GM18870 (cell line): ENCODE measurements around the gene PKNOX2.

Source experiments
- ATAC-seq: cut with Tn5 transposase; IDR thresholded peaks from one replicate; pipeline ENCODE4 v1.9.1; 2021; ENCODE audit warnings: moderate library complexity; ENCODE audit not compliant: unreplicated experiment

The PKNOX2 gene

DNA sequence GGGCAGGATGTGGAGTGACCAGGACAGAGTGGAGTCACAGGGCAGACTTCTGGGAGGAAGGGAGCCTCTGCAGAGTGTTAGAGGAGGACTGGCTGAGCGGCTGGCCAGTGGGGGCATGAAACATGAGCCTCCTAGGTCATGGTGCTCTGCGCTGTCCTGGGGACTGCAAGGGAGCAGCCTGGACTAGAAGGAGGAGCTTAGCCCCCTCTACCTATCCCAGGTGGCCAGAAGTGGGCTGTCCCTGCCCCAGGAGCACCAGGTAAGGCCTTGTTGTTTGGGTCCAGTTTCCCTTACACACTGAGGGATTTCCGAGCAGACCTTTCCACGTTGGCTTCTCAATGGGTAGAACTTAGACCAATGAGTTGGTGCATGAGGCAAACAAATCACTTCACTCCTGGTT, 7.4 kb downstream of the PKNOX2 start:
- no peak for ATAC-seq

DNA sequence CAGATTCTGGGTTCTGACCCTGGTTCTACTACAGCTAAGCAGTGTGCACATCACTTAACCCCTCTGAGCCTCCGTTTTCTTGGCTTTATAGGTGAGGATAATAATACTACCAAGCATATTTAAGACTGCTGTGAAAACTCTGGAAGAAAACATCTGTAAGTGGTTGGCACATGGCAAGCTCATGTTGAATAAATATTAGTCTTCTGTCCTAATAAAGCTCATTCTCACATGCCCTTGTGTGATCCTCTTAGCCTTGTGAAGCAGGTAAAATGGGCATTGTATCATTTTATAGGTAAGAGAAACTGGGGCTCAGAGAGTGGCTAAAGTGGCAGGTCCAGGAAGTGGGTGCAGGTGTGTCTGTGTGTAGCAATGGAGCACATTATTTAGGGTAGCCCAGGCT, 8.5 kb downstream of the PKNOX2 start:
- no peak for ATAC-seq

DNA sequence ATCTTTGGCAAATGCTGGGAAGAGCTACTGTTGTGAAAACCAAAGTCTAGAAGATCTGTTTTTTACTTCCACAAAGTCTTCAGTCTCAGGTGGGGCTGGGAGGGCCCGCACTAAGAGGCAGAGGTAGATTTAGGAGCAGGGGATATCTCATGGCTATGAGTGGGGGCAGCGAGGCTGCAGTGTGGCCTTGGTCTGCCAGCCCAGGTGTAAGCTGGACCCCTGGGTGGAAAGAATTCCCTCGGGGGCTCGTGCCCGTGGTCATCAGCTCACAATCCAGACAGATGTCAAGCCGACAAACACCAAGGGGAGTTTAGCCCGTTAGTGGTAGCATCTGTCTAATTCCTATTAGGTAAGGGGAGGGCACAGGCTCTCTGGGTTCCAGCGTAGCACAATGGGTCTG, 9.0 kb downstream of the PKNOX2 start:
- ATAC-seq, result no peak

DNA sequence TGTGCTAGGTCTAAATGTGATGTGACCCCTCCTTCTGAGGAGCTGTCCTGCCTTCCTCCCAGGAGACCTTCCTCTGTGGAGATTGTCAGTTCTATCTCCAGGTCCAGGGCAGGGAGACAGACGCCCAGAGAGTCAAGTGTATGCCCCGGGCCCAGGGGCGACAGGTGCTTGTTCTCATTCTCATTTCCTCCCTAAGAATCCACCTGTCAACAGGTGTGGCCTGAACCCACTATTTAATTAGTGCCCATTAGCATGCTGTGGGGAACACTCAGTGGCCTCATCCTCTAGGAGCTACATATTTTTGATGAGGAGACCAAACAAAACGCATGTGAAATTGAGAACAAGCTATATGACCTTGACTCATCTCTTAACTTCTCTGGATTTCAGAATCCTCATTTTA, 9.5 kb downstream of the PKNOX2 start:
- ATAC-seq, result no peak

DNA sequence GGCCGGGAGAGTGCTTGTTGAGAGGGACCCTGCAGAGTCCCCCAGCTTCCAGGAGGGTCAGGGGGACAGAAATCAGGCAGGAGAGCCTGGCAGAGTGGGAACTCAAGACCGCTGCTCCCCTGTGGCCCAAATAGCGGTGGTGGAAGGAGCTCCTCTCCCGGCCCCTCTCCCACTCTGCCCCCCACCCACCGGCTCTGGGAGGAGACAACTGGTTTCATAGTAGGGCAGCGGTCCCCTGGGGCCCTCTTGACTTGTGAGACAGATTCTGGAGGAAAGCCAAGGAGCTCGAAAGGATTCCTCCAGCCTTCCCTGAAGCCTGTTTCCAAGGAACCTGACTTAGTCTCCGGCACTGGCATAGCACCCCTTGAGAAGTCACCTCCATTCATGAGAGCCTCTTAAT, 10.1 kb downstream of the PKNOX2 start:
- no peak for ATAC-seq

DNA sequence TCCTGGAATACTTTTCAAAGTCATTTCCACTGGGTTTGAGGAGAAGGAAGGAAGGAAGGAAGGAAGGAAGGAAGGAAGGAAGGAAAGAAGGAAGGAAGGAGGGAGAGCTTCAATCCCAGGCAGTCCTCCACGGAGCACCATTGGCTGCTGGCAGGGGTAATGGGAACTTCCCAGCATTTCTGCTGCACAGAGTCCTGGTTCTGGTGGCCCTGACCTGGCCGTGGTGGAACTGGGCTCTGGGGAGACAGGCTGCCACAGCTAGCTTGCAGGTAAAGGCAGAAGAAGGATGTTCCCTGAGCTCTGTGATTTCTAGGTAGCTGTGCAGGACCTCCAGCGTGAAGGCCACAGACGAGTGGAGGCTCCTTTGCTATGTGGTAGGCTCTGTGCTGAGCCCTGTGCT, 10.6 kb downstream of the PKNOX2 start:
- ATAC-seq, result no peak

DNA sequence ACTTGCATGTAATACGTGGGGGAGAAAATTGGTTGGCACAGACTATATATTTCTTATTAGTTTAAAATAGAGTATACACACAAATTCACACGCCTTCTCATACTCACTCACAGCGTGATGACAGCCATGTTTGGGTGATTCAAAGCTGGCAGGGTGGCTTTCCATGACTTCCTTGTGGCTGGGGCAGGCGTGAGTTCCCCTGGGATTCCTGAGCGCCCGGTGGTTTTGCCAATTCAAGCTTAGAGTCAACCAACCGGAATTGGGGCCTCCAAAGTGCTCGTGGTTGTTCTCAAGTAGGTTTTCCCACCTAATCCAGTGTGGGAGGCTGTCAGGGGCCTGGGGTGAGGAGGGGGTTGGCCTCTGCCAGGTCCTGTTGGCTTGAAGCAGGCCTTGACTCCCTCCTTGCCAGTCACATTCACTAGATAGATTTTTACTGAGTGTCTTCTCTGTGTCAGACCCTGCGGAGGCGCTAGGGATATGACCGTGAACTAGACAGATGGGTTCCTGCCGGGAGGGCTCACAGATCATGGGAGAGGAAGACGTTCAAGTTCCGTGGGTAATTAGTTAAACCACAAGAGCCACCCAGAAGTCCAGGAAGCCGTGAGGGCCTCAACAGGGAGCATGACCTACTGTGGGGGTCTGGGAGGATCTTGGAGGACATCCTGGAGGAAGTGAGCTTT, 11.5 kb downstream of the PKNOX2 start:
- no peak for ATAC-seq

DNA sequence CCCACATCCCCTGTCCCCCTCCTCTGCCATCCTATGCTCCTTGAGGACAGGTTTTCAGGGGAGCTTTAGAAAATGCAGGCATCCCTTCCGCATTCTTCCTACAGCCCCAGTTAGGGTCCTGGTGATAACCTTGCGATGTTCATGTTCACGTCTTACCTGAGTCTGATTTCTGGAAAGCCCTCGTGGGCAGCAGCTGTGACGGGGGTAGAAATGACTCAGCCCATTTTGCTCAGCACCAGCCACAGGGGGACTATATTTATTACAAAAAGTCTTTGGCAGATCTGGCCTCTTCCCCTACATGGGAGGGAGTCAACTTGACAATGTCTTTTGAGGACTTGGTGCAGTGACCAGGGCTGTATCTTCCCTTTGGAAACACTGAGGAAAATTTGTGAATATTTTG, 12.3 kb downstream of the PKNOX2 start:
- ATAC-seq, result no peak

DNA sequence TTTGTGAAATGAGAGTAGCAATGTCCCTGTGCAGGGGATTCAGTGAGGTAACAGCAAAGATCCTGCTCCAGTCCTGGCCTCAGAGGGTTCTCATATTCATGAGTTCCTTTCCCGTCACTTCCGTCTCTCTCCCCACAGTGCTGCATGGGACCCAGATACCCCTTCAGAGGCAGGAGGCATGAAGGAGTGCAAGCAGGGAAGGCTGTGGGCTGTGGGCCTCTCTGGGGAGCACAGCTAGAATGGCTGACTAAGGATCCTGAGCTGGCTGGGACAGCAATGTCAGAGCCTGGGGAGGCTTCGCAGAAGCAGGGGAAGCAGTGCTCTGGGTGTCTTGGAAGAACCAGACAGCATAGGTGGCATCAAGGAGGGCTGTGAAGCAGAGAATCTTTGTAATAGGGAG, 13.0 kb downstream of the PKNOX2 start:
- no peak for ATAC-seq

DNA sequence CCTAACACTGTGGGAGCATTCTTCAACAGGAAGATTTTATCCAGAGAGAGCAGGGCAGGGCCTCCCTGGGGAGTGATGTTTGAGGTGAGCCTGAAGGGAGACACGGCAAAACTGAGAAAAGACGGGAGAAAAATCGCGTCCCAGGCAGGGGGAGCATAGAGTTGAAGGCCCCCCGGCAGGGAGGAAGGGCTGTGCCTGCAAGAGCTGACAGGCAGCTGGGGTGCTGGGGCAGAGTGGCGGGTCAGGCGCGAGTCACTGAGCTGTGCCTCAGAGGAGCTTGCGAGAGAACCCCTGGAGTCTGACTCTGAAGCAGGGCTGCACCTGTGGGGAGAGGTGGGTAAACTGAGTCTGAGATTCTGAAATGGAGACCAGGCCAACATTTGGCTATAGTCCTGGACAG, 14.8 kb downstream of the PKNOX2 start:
- ATAC-seq, result no peak

DNA sequence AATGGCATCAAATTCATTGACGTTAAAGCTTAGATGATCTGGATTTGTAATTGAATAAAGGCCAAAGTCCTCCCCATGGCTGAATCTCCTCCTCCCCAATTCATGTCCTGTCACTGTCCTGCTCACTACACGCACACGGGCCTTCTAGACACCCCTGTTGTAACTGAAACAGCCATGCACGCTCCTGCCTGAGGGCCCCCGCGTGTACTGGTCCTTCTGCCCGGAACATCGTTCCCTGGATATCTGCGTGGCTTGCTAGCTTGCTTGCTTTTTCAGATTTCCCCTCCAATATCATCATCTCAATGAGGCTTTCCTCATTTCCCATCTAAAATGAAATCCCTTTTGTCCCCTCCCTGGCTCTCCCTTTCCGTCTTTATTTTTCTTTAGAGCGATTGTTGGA, 15.3 kb downstream of the PKNOX2 start:
- no peak for ATAC-seq

DNA sequence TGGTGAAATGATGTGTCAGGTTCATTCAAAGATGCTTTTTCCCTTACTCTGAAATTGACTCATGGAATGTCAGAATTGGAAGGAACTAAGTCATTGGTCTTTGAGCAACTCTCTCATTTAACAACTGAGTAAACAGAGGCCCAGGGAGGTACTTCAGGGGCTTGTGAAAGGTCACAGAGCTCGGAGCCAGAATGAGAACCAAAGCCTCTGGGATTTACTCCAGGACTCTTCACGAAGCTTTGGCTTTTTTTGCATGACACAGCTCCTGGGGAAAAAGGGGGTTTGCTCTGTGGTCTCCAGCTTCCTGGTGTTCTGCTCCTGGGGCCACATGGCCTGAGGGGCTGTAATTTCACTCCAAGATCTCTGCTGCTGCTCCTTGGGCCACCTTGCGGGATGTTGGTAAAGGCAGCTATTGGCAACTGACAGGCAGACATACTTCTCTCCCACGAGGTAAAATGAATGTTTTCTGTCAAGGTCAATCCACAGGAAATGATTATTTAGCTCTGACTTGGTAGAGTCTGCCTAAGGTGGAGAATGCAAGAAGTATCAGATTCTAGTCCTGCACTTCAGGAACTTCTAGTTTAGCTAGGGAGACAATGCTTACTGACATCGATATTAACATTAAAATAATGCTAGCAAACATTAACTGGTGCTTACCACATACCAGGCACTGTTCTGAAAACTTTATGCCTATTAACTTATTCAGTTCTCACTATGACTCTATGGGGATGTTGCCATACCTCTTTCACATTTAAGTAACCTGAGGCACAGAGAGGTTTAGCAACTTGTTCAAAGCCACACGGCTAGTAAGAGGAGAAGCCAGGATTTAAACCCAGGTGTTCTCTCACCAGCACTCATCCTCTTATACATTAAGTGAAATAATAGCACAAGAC, 16.1 kb downstream of the PKNOX2 start:
- ATAC-seq, result peak; percentile 88

DNA sequence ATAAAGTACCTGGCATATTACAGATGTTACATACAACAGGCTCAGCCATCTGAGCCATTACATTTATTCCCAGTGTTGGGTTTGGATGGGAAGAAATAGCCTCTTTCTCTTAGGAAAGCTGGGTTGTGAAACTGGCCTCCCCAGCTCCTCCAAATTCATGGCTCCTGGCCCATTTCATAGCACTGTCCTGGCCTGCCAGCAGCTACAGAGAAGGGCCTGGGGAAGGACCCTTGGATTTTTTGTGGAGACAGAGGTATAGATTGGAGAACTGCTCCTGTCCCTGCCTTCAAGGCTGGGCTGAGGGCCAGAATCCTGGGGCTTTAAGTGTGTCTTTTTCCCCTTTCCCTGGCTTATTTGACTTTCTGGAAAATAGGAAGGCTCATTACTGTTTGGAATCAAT, 18.0 kb downstream of the PKNOX2 start:
- no peak for ATAC-seq

DNA sequence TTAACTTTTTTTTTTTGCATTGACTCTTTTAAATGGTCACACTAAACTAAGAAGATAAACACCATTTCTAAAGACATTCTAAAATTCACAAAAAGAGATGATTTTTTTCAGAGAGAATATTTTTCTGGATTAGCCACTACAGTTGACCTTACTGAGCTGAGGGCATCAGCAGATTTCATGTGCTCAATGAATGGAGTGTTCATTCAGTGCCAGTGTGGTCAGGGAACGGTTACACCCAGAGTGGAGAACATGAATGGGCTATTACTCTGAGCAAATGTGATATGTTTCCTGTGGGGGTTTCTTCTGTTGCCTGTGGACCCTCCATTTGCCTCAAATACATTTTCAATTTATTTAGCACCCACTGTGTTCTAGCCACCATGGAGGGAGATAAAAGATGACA, 19.1 kb downstream of the PKNOX2 start:
- no peak for ATAC-seq

DNA sequence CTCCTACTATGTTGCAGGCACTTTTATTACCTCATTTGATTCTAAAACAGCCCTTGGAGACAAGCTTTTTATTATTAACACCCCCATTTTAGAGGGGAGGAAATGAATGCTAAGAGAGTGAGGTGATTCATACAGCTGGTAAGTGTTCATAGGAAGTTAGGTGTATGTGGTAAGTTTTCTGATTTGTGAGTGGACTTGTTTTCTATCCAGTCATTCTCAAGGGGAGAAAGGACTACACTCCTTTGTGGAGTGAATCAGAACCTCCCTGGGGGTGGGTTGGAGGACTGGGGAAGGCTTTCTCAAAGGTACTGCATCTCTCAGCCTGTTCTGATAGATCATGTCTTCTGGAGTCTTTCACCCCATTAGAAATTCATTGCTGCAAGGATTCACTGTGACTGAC, 23.5 kb downstream of the PKNOX2 start:
- no peak for ATAC-seq

DNA sequence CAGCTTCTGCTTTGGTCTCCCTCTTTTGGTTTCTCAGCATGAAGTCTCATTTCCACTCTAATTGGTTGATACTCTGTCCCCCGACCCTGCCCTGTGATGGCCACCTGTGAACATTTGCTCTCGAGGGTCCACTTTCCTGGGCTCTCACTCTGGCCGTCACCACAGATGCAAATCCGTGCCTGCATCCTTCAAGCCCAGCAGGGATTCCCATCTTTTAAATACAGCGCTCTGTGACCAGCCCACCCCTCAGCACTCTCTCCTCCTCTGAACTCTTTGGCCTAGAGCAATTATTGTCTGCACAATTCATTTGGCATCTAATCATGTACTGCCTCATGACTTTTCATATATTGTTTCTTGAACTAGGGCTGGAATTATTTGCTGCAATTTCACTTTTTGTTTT, 26.0 kb downstream of the PKNOX2 start:
- ATAC-seq, result no peak

DNA sequence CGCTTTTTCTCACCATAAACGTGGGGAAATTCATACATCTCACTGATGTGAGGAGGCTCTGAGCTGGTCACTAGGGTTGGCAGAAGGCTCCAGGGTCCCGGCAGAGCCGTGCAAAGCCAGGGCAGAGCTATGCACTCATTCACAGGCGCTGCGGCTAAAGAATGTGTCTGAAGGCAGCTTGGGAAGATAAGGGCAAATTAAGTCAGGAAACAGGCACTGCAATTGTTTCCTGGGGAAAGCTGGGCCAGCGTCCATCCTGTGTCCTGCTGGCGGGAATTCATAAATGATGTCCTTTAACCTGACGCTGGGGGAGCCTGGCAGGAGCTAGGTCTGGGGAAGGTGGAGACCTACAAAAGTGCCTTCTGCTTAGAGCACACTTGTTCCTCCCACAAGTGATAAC, 27.6 kb downstream of the PKNOX2 start:
- no peak for ATAC-seq

DNA sequence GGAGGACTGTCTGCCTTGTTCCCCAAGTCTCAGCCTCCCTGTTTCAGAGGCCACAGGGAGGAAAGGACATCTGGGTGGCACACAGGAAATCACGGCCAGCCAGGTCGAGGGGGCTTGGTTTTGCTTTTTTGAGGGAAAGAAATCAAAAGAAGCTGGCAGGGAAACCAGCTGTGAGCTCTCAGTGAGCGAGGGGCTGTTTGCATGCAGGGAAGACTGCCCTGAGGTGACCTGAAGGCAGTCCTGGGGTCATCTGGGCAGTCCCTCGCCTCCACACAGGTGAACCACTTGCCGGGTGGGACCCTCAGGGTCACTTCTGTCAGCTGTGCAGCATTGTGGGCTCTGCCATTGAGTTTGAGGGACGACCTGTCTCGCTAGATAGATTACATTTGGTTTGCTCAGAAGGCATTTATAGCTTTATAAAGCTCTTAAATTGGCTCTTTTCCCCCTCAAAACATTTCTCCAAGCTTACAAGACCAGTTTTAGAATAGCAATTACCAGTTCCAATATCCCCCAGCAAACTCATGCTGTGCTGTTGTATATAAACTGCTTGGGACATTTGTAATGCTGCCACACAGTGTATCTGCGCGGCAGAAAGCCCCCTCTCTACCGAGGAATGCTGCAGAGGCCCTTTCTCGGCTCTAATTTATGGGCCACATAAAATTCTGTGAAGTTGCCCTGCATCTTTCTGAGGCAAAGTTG, 28.3 kb downstream of the PKNOX2 start:
- no peak for ATAC-seq

DNA sequence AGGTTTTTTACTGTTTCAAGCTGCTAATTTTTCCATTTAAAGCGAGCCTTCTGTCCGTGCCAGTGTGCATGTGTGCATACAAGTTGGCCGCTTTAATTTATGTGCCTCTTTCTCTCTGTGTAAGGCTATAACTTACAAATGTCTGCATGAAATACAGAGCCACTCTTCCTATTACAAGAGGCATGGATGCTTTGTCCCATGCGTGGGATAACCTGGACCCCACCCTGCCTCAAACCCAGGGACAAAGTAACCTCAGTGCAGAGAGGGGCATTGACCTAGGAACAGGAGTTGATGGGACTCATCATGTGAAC, 28.8 kb downstream of the PKNOX2 start:
- no peak for ATAC-seq

DNA sequence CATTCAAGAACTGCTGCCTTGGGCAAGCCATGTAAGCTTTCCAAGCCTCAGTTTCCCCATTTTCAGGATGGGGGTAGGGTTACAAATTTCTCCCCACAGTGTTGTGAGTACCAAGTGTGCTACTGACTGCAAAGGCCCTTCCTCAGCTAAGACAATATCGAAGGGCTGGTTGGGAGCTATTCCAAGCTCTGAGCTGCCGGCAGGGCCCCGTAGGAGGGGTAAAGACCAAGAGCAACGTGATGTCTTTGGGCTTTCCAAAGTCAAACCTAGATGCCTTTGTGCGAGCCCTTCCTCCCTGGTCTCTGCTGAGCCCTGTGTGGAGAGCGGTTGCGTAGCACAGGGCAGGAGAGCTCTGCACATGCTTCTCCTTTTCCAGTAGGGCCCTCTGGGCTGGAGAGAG, 29.3 kb downstream of the PKNOX2 start:
- no peak for ATAC-seq

DNA sequence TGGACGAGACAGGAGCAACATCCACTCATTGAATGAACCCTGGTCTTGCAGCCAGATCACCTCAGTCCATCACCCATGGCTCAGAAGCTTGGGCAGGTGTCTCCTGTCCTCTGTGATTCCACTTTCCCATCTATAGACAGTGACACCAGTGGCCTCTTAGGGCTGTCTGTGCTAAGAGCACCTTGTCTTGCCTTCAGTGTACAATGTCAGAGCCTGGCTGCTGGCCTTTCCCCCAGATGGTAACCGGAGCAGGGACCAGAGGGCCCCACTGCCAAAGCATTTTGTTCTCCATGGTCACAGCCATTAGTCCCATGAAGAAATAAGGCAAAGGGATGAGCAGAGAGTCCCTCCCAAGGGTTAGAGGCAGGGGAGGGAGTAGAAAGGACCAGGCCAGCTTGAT, 35.4 kb downstream of the PKNOX2 start:
- no peak for ATAC-seq

DNA sequence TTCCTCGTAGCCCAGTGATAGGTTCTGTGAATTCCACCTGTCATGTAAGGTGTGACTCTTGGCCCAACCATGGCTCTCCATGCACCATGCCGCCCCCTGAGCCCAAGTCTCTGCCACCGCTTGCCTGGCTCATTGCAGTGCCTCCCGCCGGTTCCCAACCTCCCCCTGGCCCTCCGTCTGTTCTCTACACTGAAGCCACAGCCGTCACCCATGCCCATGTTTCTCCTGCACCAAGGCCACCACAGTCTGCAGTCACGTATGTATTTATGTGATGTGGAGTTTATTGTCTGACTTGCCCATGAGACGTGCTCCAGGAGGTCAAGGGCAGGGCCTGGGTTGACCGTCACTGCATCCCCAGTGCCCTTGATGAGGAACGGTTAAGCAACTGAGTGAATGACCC, 35.9 kb downstream of the PKNOX2 start:
- ATAC-seq, result no peak
